ENCODE data around the gene EVI5L.
"Not testable (repeated sequence)": the region's sequence is repeated elsewhere in the genome, so short reads cannot be mapped to it uniquely, and the experiment has no call there.

Gene EVI5L

GRCh38 chr19:7829561-7830271, at the start of gene EVI5L:
TSS of gene EVI5L (plus strand) at chr19:7830218. CDS start at chr19:7846543, 16,325 bp downstream.
- DNase-seq, result no peak

- no peak for DNase-seq
These were observed 48.9 kb upstream of the EVI5L start for GRCh38 chr19:7781157-7781556.

GRCh38 chr19:7783991-7784423, 46.0 kb upstream of the EVI5L start:
- DNase-seq, result no peak

- DNase-seq, result no peak
These were observed 45.2 kb upstream of the EVI5L start for GRCh38 chr19:7784856-7785255.

GRCh38 chr19:7787141-7787540, 42.9 kb upstream of the EVI5L start:
- no peak for DNase-seq

GRCh38 chr19:7787602-7788177, 42.3 kb upstream of the EVI5L start:
- no peak for DNase-seq

GRCh38 chr19:7788178-7788932, 41.7 kb upstream of the EVI5L start:
- DNase-seq, result no peak

GRCh38 chr19:7788933-7789323, 41.1 kb upstream of the EVI5L start:
- no peak for DNase-seq

GRCh38 chr19:7789447-7789846, 40.6 kb upstream of the EVI5L start:
- DNase-seq, result no peak

GRCh38 chr19:7790416-7790815, 39.6 kb upstream of the EVI5L start:
- no peak for DNase-seq

GRCh38 chr19:7792281-7792680, 37.7 kb upstream of the EVI5L start:
- no peak for DNase-seq

- DNase-seq, result not testable (repeated sequence)
These were observed 37.3 kb upstream of the EVI5L start for GRCh38 chr19:7792701-7793100.

GRCh38 chr19:7793493-7793892, 36.5 kb upstream of the EVI5L start:
- no peak for DNase-seq

GRCh38 chr19:7795555-7796161, 34.4 kb upstream of the EVI5L start:
- DNase-seq, result no peak

GRCh38 chr19:7799640-7800355, 30.2 kb upstream of the EVI5L start:
- no peak for DNase-seq

GRCh38 chr19:7801020-7801570, 28.9 kb upstream of the EVI5L start:
- DNase-seq, result no peak

GRCh38 chr19:7806234-7806633, 23.8 kb upstream of the EVI5L start:
- no peak for DNase-seq

- no peak for DNase-seq
These were observed 23.1 kb upstream of the EVI5L start for GRCh38 chr19:7806876-7807275.

- no peak for DNase-seq
These were observed 21.9 kb upstream of the EVI5L start for GRCh38 chr19:7808108-7808507.

- no peak for DNase-seq
These were observed 18.0 kb upstream of the EVI5L start for GRCh38 chr19:7811989-7812388.

GRCh38 chr19:7815325-7815724, 14.7 kb upstream of the EVI5L start:
- no peak for DNase-seq

- DNase-seq, result not testable (repeated sequence)
These were observed 14.0 kb upstream of the EVI5L start for GRCh38 chr19:7816040-7816439.

- DNase-seq, result no peak
These were observed 12.2 kb upstream of the EVI5L start for GRCh38 chr19:7817801-7818200.

Measured in cortex of kidney (tissue), 1 donor.